ENCODE measurements around the gene TMEM128.
"Not testable (repeated sequence)": the region's sequence is repeated elsewhere in the genome, so short reads cannot be mapped to it uniquely, and the experiment has no call there.

The TMEM128 gene

DNA sequence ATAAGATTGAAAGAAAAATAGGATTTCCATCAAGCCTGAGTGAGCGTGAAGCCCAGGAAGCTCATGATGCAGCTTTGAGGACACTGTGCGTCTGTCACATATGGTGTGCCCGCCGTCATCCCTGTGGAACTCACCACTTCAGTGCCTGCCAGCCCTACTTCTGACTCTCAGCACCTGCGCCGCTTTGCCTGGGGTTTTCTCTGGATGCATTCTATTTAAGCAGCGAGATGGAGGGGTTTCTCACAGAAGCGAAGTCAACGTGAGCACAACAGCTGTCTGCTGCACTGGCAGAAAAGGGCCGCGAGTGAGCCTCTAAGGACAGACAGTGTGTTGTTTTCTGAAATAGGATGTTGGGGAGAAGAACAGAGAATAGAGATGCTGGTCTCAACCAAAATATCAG lies 6.2 kb upstream of the TMEM128 start:
- DNase-seq: no peak

DNA sequence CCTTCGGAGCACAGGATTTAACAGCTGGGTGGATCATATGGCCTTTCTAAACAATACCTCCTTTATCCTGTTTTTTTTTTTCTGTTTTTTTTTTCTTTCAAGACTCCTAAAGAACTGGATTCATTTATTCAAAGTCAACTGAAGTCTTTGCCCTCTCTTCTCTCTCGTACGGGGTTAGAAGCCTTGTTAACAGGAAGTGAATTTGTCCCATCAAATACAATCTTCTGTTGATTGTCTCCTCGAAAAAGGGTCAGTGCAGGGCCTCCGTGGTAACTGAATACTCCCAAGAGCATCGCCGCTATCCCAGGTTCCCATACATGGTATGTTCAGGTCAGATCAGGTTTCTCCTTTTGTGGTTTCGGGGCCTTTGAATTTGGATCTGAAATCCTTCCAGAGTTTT lies 1.8 kb upstream of the TMEM128 start:
- DNase-seq: no peak

DNA sequence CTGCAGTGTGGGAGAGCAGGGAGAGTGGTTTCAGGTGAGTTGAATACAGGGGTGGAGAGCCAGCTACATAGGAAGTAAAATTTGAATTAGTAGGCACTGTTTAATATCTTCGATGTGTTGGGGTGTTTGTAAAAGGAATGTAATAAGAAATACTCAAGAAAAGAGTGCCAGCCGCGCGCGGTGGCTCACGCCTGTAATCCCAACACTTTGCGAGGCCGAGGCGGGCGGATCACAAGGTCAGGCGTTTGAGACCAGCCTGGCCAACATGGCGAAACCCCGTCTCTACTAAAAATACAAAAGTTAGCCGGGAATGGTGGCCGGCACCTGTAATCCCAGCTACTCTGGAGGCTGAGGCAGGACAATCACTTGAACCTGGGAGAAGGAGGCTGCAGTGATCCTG lies 1.3 kb upstream of the TMEM128 start:
- DNase-seq: not testable (repeated sequence)

DNA sequence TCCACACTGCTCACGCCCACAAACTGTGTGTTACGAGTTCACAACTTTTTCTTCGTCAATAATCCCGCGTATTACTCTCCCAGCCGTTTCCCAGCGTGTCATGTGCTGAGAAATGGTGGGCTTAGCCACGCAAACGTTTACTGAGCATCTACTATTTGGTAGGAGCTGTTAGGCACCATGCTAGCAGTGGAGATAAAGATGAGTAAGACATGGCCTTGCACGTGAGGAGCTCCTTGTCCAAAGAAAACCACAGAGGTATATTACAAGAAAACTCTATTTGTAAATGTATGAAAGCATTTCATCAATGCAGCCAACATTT lies 821 bp upstream of the TMEM128 start:
- no peak for DNase-seq

DNA sequence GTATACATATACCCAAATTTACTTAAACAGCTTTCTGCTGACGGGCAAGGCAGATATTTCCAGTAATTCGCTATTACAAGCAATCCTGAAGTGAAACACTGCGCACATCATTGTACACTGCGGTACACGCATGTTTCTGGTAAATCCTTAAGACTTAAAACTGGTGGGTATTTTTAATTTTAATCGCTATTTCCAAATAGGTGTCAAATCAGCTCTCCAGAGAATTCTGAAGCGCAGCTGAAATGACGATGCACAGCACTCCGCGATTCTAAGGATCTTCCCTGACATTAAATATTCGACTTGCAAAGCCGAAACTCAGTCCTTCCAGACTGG lies 361 bp downstream of the TMEM128 start:
- DNase-seq: no peak

DNA sequence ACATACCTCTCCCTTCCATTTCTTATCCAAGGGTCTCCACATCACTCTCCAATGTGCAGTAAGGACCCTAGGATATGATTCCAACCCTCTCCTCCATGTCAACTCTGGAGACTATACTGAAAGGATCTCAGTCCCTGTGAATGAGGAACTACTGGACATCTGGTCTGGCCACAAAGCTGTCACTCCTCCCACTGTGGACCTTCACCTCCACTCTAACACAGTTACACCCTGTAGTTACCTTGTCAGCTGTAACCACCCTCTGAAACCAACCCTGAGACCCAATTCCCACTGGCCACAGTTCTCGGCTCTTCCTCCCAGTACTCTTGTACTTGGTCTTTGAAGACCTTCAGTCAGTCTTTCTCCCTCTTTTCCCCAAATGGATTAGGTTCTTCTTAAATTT lies 2.9 kb downstream of the TMEM128 start:
- DNase-seq: no peak

DNA sequence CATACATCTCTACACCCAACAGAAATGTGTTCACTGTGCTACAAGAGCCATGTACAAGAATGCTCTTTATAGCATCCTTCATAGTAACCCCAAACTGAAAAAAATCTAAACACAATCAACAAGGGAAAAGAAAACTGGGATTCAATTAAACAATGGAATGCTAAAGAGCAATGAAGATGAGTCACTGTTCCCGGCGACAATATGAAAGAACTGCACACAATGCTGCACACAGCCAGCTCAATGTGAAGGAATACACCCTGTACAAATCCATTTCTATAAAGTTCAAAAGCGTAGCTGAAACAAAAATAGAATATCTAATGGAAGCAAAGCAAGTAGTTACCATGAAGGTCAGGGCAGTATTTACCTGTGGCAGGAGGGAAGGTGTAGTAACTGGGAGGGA lies 8.5 kb downstream of the TMEM128 start:
- not testable (repeated sequence) for DNase-seq

DNA sequence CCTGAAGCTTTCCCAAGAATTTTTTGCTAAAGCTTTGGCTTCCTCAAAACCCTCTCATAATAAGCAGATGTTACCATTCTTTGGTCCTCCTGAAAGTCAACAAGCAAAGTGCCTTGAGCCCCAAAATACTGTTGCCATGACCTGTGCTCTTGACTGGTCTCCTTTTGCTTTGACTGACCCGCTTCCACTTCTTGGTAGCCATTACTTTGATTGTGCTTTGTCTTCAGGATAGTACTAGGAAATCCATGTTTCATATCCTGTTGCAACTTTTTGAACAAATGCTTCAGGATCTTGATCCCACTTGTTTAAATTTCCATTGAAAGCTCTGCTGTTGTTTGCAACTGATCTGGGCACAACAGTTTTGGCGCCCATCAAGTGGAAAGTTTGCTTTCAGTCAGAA lies 14.4 kb downstream of the TMEM128 start:
- no peak for DNase-seq

DNA sequence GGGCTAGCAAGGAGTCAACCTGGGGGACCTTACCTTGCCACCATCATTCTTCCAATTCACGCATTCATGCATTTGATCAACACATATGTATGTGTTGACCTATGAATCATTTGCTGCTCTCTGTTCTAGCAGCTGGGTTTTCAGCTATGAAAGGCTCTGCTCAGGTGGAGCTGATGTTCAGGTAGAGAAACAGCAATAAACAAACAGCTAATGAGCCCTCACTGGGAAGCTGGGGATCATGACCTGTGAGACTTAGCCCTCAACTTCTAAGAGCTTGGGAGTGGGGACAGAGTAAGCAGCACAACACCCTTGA lies 19.7 kb downstream of the TMEM128 start:
- no peak for DNase-seq

DNA sequence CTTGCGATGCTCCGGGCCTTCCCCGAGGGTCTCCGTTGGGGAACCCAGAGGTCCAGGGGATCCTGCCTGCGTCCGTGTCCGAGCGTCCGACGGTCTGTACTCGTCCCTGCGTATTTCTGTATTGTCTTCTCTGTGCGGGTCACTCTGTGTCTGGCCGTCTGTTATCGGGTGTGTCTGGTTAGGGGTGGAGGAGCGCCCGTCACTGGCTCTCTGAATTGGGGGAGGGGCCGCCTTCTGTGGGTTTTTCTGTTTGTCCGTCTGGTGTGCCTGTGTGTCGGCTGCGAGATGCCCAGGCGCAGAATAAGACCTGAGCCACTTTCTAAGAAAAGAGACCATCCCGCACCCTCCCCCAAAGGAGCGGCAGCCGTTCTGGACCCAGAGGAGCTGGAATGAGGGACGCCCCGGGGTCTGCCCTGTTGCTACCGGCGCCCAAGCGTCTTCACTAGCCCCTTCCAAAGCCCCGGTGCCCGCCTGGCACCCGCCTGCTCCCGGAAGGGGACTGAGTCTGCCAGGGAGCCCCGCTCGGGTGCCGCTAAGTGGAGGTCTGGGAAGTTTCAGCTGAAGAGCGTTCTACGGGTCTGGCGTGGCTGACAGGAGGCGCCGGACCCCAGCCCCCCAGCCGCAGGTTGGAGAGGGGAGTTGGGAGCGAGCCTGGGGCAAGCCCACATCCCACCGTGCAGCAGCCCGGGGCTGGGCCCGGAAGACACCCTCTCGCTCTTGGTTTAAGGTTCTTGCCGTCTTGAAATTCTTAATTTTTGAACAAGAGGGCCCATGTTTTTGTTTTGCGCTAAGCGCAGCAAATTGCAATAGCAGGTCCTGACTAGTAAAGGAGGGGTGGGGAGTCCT lies 20.3 kb downstream of the TMEM128 start:
- no peak for DNase-seq

DNA sequence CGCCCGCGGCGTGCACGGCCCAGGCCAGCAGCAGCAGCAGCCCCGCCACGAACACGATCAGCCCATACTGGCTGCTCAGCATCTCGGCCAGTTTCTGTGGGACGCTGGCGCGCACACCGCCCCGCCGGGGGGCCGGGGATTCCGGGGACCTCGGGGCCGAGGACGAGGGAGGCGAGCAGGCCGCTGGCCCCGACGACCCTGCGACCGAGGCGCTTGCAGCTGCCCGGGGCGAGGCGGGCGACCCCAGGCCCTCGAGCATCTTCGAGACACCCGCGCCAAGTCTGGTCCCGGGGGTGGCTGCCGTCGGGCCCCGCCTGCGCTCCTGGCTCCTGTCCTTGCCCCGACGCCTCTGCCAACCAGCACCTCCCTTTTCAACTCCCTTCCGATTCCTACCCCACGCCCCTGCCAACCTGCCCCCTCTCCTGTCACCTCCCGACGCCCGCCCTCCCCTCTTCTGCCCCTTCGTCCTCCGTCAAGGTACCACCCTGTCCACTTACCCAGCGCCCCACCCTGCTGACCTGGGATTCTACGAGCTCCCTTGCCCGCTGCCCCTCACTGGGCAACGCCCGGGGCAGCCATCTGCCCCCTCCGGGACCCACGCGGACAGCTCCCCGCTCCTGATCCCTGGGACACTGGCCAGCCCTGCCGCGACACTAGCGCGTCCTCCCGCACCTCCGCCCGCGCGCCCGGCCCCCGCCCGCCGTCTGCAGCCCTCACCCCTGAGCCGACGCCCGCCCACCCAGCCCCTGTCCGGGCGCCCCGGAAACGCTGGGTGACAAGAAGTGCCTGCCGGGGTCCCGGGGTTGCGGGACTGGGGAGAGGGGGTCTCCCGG lies 21.2 kb downstream of the TMEM128 start, which contains the start of gene OTOP1:
OTOP1 (minus strand) TSS at position 324 of the 833 bp plus-strand sequence; CDS start at position 259, 65 bp downstream.
- DNase-seq: no peak

DNA sequence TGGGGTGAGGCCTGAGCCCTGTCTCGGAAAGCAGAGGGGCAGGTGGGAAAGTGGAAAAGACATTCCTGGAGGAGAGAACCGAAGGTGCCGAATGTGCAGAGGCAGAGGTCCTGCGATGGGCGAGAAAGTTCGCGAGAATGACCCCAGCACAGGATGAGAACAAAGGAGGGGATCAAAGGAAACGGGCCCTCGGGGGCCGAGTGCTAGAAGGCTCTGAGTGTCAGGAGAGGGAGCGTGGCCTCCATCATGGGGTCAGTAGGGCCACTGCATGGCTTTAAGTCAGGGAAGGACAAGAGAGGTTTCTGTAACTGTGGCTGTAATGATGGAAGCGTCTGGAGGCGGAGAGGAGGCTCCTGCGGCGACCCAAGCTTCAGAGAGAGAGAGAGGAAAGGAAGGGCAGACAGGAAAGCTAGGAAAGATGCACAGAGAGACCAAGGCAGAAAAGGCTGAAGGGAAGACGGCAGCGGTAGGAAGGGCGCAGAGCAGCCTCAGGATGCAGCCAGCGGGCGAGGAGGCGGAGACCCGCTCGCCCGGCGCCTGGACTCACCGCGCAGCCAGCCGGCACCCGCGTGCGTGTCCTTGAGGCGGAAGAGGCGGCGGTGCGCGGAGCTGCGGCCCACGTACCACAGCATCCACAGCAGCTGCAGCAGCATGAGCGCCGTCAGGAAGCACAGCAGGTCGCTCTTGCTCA lies 22.0 kb downstream of the TMEM128 start:
- DNase-seq: no peak

DNA sequence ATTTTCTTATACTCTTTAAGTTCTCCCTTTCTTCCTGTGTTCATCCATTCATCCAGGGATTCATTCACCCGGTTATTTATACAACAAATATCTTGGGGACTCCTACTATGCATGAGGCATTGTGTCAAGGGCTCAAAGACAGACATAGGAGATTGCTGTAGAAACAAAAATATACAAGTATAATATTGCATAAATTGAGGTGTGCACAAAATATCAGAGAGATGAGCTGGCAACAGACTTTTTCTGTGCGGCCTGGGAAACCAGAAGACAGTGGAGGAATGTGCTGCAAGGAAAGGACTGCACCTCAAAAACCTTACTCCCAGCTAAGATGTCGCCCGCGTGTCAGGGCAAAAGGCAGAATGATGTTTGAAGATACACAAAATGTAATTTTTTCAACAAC lies 30.9 kb downstream of the TMEM128 start:
- DNase-seq: no peak

DNA sequence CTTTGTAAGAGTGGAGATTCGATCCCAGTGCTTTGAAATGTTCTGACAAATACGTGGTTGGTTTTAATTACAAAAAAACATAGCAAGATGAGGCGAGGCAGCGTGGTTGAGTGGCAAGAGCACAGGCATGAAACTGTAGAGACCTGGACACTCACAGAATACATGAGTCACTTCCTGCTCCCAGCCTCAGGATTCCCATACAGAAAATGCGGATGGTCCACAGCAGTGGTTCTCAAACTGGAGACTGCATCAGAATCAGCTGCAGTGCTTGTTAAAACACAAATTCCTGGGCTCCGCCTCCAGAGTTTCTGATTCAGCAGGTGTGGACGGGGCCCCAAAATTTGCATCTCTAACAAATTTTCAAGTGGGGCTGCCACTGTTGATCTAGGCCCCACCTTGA lies 31.4 kb downstream of the TMEM128 start:
- DNase-seq: no peak

DNA sequence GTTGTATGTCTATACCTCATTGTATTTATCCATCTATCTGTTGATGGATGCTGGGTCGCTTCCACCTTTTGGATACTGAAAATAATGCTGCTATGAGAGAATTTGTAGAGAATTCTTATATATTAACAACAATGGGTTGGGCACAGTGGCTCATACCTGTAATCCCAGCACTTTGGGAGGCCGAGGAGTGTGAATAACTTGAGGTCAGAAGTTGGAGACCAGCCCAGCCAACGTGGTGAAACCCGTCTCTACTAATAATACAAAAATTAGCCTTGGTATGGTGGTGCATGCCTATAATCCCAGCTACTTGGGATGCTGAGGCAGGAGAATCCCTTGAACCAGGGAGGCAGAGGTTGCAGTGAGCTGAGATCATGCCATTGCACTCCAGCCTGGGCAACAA lies 34.3 kb downstream of the TMEM128 start:
- not testable (repeated sequence) for DNase-seq

DNA sequence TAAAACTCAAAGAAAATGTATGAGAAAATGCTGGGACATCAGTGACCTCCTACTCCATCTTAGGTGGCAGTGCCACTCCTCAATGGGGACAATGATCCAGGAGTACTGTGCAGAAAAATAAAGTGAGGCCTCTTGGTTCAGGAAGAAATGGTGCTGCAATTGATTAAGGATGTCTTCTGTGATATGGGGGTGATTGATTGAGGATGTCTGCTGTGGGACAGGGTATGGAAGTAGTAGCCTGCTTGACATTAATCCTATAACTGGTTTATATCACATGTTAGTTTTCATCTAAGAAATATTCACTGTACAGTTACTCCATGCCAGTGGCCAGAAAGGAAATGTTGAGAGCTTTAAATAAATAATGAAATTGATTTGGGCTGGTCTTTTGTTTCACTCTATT lies 41.8 kb downstream of the TMEM128 start:
- no peak for DNase-seq

DNA sequence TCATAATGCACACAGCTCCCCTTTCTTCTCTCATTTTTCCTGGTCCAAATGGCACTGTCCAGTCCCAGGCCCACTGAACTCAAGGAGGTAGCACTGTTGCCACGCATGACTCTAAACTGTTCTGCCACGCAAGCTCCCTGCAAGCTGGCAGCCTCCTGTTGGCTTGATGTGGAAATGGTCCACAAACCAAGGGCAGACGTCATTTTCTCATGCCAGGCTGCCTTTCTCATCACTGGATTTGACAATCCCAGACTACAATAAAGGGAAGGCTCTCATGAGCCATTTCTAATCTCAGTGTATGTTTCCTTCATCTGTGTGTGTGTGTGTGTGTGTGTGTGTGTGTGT lies 43.6 kb downstream of the TMEM128 start:
- no peak for DNase-seq

DNA sequence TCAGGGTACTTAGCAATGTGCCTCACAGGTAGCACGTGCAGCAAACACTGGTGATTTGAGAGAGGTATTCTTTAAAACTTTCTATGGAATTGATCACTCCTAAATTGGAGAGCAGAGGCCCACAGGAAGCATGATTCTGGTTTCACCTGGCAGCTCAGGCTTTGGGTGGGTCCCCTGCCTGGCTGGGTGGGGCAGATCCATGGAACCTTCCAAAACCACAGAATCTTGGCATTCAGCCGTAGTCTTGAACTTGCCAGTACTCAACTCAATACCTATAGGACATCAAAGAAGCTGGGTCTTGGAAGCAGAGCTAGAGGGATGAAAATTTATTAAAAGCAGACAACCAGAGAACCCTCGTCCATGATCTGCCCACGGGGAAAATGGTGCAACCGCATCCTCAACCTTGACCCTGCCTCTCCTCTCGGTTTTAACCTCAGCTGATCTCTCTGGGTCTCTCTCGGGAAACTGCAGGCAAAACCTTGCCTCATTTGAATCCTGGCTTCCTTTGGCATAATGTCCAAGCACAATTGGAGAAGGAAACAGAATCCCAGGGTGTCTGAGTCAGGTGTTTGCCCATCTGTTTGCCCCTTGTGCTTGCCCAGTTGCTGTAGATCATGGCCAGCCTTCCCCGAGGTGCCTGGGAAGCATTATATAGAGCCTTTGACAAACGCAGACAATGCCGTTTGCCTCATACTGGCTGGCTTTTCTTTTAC lies 44.2 kb downstream of the TMEM128 start:
- no peak for DNase-seq

DNA sequence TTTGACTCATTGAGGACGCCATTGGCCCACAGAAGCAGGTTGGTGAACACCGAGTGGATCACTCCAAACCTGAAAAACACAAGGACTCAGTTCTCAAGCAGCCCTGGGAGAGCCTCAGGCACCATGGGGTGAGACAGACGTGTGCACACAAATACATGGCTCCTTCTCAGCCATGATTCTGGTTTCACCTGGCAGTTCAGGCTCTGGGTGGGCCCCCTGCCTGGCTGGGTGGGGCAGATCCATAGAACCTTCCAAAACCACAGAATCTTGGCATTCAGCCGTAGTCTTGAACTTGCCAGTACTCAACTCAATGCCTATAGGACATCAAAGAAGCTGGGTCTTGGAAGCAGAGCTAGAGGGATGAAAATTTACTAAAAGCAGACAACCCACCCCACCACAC lies 45.5 kb downstream of the TMEM128 start:
- DNase-seq: no peak

DNA sequence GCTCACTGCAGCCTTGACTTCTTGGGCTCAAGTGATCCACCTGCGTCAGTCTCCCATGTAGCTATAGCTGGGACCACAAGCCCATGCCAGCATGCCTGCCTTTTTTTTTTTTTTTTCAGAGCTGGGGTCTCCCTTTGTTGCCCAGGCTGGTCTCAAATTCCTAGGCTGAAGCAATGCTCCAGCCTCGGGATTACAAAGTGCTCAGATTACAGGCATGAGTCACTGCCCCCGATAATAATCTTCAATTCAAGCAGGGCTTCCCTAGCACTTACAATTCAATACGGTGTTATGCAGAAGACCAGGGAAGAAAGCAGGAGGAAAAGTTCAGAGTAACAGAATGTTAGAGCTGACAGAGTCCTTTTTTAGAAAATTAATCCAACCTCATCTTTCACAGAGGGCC lies 47.4 kb downstream of the TMEM128 start:
- no peak for DNase-seq

DNA sequence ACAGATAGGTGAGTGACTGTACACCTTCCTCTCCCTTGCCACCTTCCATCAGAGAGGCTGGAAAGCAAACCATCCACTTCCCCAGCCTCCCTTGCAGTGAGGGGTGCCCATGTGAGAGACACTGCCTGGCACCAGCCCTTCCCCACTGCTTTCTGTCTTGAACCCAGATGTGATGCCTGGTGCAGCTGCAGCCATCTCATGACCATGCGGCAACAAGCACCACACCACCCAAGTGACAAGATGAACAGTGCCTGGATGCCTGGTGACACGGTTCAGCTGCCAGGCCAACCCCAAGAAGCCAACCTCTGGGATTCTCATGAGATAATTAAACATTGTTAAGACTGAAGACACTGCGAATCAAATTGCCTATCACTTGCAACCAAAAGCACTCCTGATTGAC lies 52.7 kb downstream of the TMEM128 start:
- no peak for DNase-seq

DNA sequence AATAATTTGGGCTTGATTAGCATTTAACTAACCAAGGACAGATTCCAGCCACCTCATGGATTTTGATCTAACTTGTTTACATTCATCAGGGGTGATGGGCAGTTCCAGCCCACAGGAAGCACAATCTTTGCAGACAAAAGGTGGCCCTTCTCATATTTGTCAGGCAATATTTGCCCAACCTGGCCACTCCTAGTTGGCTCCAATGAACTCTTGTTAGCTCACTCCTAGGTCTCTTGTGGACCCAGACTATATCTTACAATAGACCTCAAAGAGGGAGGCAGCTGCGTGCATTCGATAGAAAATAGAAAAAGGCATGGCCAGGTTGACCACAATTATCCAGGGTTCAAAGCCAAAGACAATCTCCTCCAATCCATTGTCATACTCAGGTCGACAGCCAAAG lies 59.5 kb downstream of the TMEM128 start:
- DNase-seq: peak; percentile 15 to 24

All from NCI-H1930 (cell line).